ENCODE data around the gene PLEKHH2.

- TF ChIP-seq CTCF (IDR thresholded peaks at IDR 0.05; ENCODE audit: low read depth, low read length, poor library complexity, severe bottlenecking) (no peak), EZH2phosphoT487 (IDR thresholded peaks at IDR 0.05; ENCODE audit: borderline replicate concordance, low read length) (no peak)
Observed at GRCh38 chr2:43592443-43592842, 44.6 kb upstream of the PLEKHH2 start.
